ENCODE data around the gene ZNF827.

The ZNF827 gene

GRCh38 chr4:145782756-145783155, 155.9 kb downstream of the ZNF827 start:
- Histone ChIP-seq H3K79me1 (replicated peaks; ENCODE audit: low read length, poor library complexity, severe bottlenecking) (peaks cover 15% of the 10 kb centered on the region), H2BK120ac (ENCODE audit: low read depth, low read length) (no peak overlapping the region), H3K18ac (ENCODE audit: low read depth in 1 of 2, low read length in 2 of 2) (no peak overlapping the region), H2AK5ac (ENCODE audit: low read length, severe bottlenecking) (no peak overlapping the region), H2BK15ac (ENCODE audit: low read depth, poor library complexity, severe bottlenecking) (no peak overlapping the region), H4K8ac (ENCODE audit: low read length) (no peak overlapping the region), H3K23ac (ENCODE audit: low read length in 2 of 2) (no peak overlapping the region), H3K36me3 (ENCODE audit: control insufficient read depth in 1 of 2, insufficient read depth in 2 of 2, low read depth in 1 of 2, low read length in 2 of 2) (peaks cover 11 to 15% of the 10 kb centered on the region in 2 experiments), H2AFZ (ENCODE audit: low read depth, low read length) (no peak overlapping the region), H3K4me3 (ENCODE audit: insufficient read depth in 1 of 2, low read depth in 1 of 2, low read length in 2 of 2) (no peak overlapping the region), H3K14ac (ENCODE audit: low read length in 2 of 2) (no peak overlapping the region), H3K27me3 (ENCODE audit: control insufficient read depth in 1 of 2, insufficient read depth in 1 of 2, low read length in 2 of 2) (no peaks in the 10 kb centered on the region), H3K9ac (ENCODE audit: low read length) (no peak overlapping the region), H3K27ac (ENCODE audit: low read length, poor library complexity, severe bottlenecking) (no peak overlapping the region), H2BK5ac (ENCODE audit: low read depth, low read length, poor library complexity, severe bottlenecking) (no peak overlapping the region), H3K9me3 (ENCODE audit: control insufficient read depth, low read length) (peaks cover 10% of the 10 kb centered on the region), H3K4ac (ENCODE audit: low read depth in 1 of 2, low read length in 2 of 2) (no peak overlapping the region), H2BK12ac (ENCODE audit: low read length in 2 of 2) (no peak overlapping the region), H3K4me2 (ENCODE audit: low read length, poor library complexity, severe bottlenecking) (no peak overlapping the region), H3K4me1 (ENCODE audit: control insufficient read depth, insufficient read depth, low read depth, low read length) (no peaks in the 10 kb centered on the region), H4K91ac (ENCODE audit: low read length) (no peak overlapping the region)
- WGBS: 77% methylated on average over 2 of the region's 5 CpGs
- no peak for DNase-seq

GRCh38 chr4:145781351-145781750, 157.3 kb downstream of the ZNF827 start:
- Histone ChIP-seq H3K4ac (ENCODE audit: low read depth in 1 of 2, low read length in 2 of 2) (no peak overlapping the region), H3K9me3 (ENCODE audit: control insufficient read depth, low read length) (peaks cover 10% of the 10 kb centered on the region), H3K18ac (ENCODE audit: low read depth in 1 of 2, low read length in 2 of 2) (no peak overlapping the region), H4K91ac (ENCODE audit: low read length) (no peak overlapping the region), H3K14ac (ENCODE audit: low read length in 2 of 2) (no peak overlapping the region), H2BK120ac (ENCODE audit: low read depth, low read length) (no peak overlapping the region), H3K27me3 (ENCODE audit: control insufficient read depth in 1 of 2, insufficient read depth in 1 of 2, low read length in 2 of 2) (no peaks in the 10 kb centered on the region), H2BK12ac (ENCODE audit: low read length in 2 of 2) (no peak overlapping the region), H3K4me1 (ENCODE audit: control insufficient read depth, insufficient read depth, low read depth, low read length) (no peaks in the 10 kb centered on the region), H3K36me3 (ENCODE audit: control insufficient read depth in 1 of 2, insufficient read depth in 2 of 2, low read depth in 1 of 2, low read length in 2 of 2) (peaks cover 17 to 20% of the 10 kb centered on the region in 2 experiments), H2AK5ac (ENCODE audit: low read length, severe bottlenecking) (no peak overlapping the region), H3K27ac (ENCODE audit: low read length, poor library complexity, severe bottlenecking) (no peak overlapping the region), H3K23ac (ENCODE audit: low read length in 2 of 2) (no peak overlapping the region), H2AFZ (ENCODE audit: low read depth, low read length) (no peak overlapping the region), H3K9ac (ENCODE audit: low read length) (no peak overlapping the region), H3K4me2 (ENCODE audit: low read length, poor library complexity, severe bottlenecking) (no peak overlapping the region), H3K4me3 (ENCODE audit: insufficient read depth in 1 of 2, low read depth in 1 of 2, low read length in 2 of 2) (no peak overlapping the region), H2BK5ac (ENCODE audit: low read depth, low read length, poor library complexity, severe bottlenecking) (no peak overlapping the region), H3K79me1 (replicated peaks; ENCODE audit: low read length, poor library complexity, severe bottlenecking) (peaks cover 8% of the 10 kb centered on the region), H4K8ac (ENCODE audit: low read length) (no peak overlapping the region), H2BK15ac (ENCODE audit: low read depth, poor library complexity, severe bottlenecking) (no peak overlapping the region)
- DNase-seq: no peak
- WGBS: 95% methylated on average over 2 of the region's 2 CpGs

DNA sequence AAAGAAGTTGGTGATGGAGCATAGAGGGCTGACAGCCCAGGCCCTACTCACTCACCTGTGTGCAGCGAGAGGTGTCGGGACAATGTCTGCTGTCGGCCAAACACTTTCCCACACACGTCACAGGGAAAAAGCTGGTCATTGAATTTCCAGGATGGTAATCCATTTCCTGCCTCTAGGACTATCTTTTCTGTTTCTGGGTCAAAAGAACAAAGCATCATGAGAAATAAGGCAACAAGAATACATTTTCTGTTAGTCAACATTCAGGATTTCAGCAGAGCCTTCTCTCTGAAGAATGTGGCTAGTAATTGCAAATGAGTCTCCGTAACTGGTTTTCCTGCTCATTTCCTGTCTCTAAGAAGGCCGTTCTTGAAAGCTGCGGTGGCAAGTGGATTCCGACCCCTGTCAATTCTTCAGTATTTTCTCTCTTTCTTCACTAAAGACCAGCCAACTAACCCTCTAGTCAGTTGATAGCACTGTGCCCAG, 159.3 kb downstream of the ZNF827 start:
- Histone ChIP-seq H3K4me2 (ENCODE audit: low read length, poor library complexity, severe bottlenecking) (no peak overlapping the region), H3K9me3 (ENCODE audit: control insufficient read depth, low read length) (peaks cover 10% of the 10 kb centered on the region), H3K4me3 (ENCODE audit: insufficient read depth in 1 of 2, low read depth in 1 of 2, low read length in 2 of 2) (no peak overlapping the region), H2BK15ac (ENCODE audit: low read depth, poor library complexity, severe bottlenecking) (no peak overlapping the region), H2BK120ac (ENCODE audit: low read depth, low read length) (no peak overlapping the region), H3K14ac (ENCODE audit: low read length in 2 of 2) (no peak overlapping the region), H2AK5ac (ENCODE audit: low read length, severe bottlenecking) (peak overlapping the region; percentile 32), H3K9ac (ENCODE audit: low read length) (no peak overlapping the region), H3K4me1 (ENCODE audit: control insufficient read depth, insufficient read depth, low read depth, low read length) (no peaks in the 10 kb centered on the region), H2BK12ac (ENCODE audit: low read length in 2 of 2) (no peak overlapping the region), H4K91ac (ENCODE audit: low read length) (no peak overlapping the region), H3K27ac (ENCODE audit: low read length, poor library complexity, severe bottlenecking) (no peak overlapping the region), H4K8ac (ENCODE audit: low read length) (no peak overlapping the region), H3K36me3 (ENCODE audit: control insufficient read depth in 1 of 2, insufficient read depth in 2 of 2, low read depth in 1 of 2, low read length in 2 of 2) (peaks cover 27 to 35% of the 10 kb centered on the region in 2 experiments), H3K27me3 (ENCODE audit: control insufficient read depth in 1 of 2, insufficient read depth in 1 of 2, low read length in 2 of 2) (no peaks in the 10 kb centered on the region), H3K23ac (ENCODE audit: low read length in 2 of 2) (no peak overlapping the region), H3K4ac (ENCODE audit: low read depth in 1 of 2, low read length in 2 of 2) (peak overlapping the region in 1 of 2 experiments; percentile 31), H3K79me1 (replicated peaks; ENCODE audit: low read length, poor library complexity, severe bottlenecking) (peaks cover 6% of the 10 kb centered on the region), H3K18ac (ENCODE audit: low read depth in 1 of 2, low read length in 2 of 2) (no peak overlapping the region), H2BK5ac (ENCODE audit: low read depth, low read length, poor library complexity, severe bottlenecking) (no peak overlapping the region), H2AFZ (ENCODE audit: low read depth, low read length) (no peak overlapping the region)
- peak; percentile 41 for DNase-seq
- 67% methylated on average over 8 of the region's 8 CpGs for WGBS

- no peaks in the 10 kb centered on the region for H3K4me1 ChIP-seq (ENCODE audit: control insufficient read depth, insufficient read depth, low read depth, low read length)
- no peak overlapping the region for H4K8ac ChIP-seq (ENCODE audit: low read length)
- H4K91ac ChIP-seq (ENCODE audit: low read length): no peak overlapping the region
- H2AK5ac ChIP-seq (ENCODE audit: low read length, severe bottlenecking): no peak overlapping the region
- no peak overlapping the region for H3K27ac ChIP-seq (ENCODE audit: low read length, poor library complexity, severe bottlenecking)
- H3K36me3 ChIP-seq (ENCODE audit: control insufficient read depth in 1 of 2, insufficient read depth in 2 of 2, low read depth in 1 of 2, low read length in 2 of 2): peaks cover 35 to 61% of the 10 kb centered on the region in 2 experiments
- H3K4me2 ChIP-seq (ENCODE audit: low read length, poor library complexity, severe bottlenecking): no peak overlapping the region
- H2BK15ac ChIP-seq (ENCODE audit: low read depth, poor library complexity, severe bottlenecking): no peak overlapping the region
- H3K27me3 ChIP-seq (ENCODE audit: control insufficient read depth in 1 of 2, insufficient read depth in 1 of 2, low read length in 2 of 2): no peaks in the 10 kb centered on the region
- no peaks in the 10 kb centered on the region for H3K9me3 ChIP-seq (ENCODE audit: control insufficient read depth, low read length)
- no peak for DNase-seq
- no peak overlapping the region for H3K9ac ChIP-seq (ENCODE audit: low read length)
- no peak overlapping the region for H3K23ac ChIP-seq (ENCODE audit: low read length in 2 of 2)
- H2BK120ac ChIP-seq (ENCODE audit: low read depth, low read length): no peak overlapping the region
- H3K18ac ChIP-seq (ENCODE audit: low read depth in 1 of 2, low read length in 2 of 2): no peak overlapping the region
- no peak overlapping the region for H3K4ac ChIP-seq (ENCODE audit: low read depth in 1 of 2, low read length in 2 of 2)
- no peak overlapping the region for H3K4me3 ChIP-seq (ENCODE audit: insufficient read depth in 1 of 2, low read depth in 1 of 2, low read length in 2 of 2)
- no peak overlapping the region for H3K14ac ChIP-seq (ENCODE audit: low read length in 2 of 2)
- no peak overlapping the region for H2BK12ac ChIP-seq (ENCODE audit: low read length in 2 of 2)
- no CpG with 5 or more reads among the region's 4 CpGs for WGBS
- H2BK5ac ChIP-seq (ENCODE audit: low read depth, low read length, poor library complexity, severe bottlenecking): no peak overlapping the region
- H3K79me1 ChIP-seq (replicated peaks; ENCODE audit: low read length, poor library complexity, severe bottlenecking): peaks cover 2% of the 10 kb centered on the region
- H2AFZ ChIP-seq (ENCODE audit: low read depth, low read length): no peak overlapping the region
Observed at GRCh38 chr4:145776208-145776607, 162.4 kb downstream of the ZNF827 start.
